ENCODE results near the gene E2F2.

DNA sequence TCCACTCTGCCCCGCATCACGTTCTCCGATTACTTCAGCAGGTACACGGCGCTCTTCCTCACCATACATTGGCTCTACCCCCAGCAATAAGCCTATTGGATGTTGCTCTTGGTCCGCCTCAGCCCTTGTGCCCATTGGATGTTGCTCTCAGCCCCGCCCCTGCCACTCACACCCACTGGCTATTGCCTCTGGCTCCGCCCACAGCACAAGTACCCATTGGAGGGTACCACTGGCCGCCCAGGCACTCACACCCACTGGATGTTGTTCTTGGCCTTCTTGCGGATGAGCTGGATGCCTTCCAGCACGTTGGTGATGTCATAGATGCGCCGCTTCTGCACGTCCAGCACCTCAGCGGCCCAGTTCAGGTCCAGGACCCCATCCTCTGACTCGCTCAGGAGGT, 9.4 kb downstream of the E2F2 start:
- TF ChIP-seq, protein P1, sequence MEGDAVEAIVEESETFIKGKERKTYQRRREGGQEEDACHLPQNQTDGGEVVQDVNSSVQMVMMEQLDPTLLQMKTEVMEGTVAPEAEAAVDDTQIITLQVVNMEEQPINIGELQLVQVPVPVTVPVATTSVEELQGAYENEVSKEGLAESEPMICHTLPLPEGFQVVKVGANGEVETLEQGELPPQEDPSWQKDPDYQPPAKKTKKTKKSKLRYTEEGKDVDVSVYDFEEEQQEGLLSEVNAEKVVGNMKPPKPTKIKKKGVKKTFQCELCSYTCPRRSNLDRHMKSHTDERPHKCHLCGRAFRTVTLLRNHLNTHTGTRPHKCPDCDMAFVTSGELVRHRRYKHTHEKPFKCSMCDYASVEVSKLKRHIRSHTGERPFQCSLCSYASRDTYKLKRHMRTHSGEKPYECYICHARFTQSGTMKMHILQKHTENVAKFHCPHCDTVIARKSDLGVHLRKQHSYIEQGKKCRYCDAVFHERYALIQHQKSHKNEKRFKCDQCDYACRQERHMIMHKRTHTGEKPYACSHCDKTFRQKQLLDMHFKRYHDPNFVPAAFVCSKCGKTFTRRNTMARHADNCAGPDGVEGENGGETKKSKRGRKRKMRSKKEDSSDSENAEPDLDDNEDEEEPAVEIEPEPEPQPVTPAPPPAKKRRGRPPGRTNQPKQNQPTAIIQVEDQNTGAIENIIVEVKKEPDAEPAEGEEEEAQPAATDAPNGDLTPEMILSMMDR (optimal IDR thresholded peaks at IDR 0.05 in 1 of 3, IDR thresholded peaks at IDR 0.05 in 1 of 3, conservative IDR thresholded peaks at IDR 0.05 in 1 of 3; ENCODE audit: extremely low read depth in 1 of 3, insufficient read depth in 2 of 3, low read length in 3 of 3) = no peak
- TF ChIP-seq EZH2 (IDR thresholded peaks at IDR 0.05; ENCODE audit: low read length) = no peak

All from keratinocyte (primary cell).